H9 (cell line): ENCODE results near the gene DEFB108B. TPM values are rescaled to one million over a fixed set of nuclear protein-coding genes. Genes with fewer than 3 reads are reported as not detected.
"Not testable (repeated sequence)": the region's sequence is repeated elsewhere in the genome, so short reads cannot be mapped to it uniquely, and the experiment has no call there.

Source experiments
- DNase-seq: peaks from one replicate; pipeline ENCODE4 v3.0.0-alpha.2; 2017
- H2AFZ ChIP-seq: one replicate; pipeline ENCODE4 v1.6.1; 2013; ENCODE audit warnings: mild to moderate bottlenecking, low read length, control low read depth, moderate library complexity
- H2AK5ac ChIP-seq: 2 replicates; pipeline ENCODE4 v1.6.1; 2013; ENCODE audit warnings: low read length, control low read depth, mixed read lengths; ENCODE audit not compliant: insufficient read length
- H2BK120ac ChIP-seq: one replicate; pipeline ENCODE4 v1.6.1; 2013; ENCODE audit warnings: low read depth, mild to moderate bottlenecking, low read length, control low read depth, inconsistent platforms; ENCODE audit not compliant: poor library complexity, severe bottlenecking
- H2BK12ac ChIP-seq: 2 replicates; pipeline ENCODE4 v1.6.1; 2013; ENCODE audit warnings: low read length, control low read depth, mixed read lengths, low read depth; ENCODE audit not compliant: insufficient read length
- H2BK15ac ChIP-seq: 2 replicates; pipeline ENCODE4 v1.6.1; 2013; ENCODE audit warnings: low read depth, low read length, control low read depth
- H2BK20ac ChIP-seq: one replicate; pipeline ENCODE4 v1.6.1; 2013; ENCODE audit warnings: low read depth, mild to moderate bottlenecking, low read length, control low read depth, inconsistent platforms; ENCODE audit not compliant: poor library complexity, severe bottlenecking
- H2BK5ac ChIP-seq: 2 replicates; pipeline ENCODE4 v1.6.1; 2013; ENCODE audit warnings: low read length, control low read depth, mixed read lengths; ENCODE audit not compliant: insufficient read length
- H3K14ac ChIP-seq: 2 replicates; pipeline ENCODE4 v1.6.1; 2013; ENCODE audit warnings: low read length, control low read depth; ENCODE audit not compliant: insufficient read depth
- H3K18ac ChIP-seq: 2 replicates; pipeline ENCODE4 v1.6.1; 2013; ENCODE audit warnings: low read depth, mild to moderate bottlenecking, mixed read lengths, low read length, control low read depth; ENCODE audit not compliant: insufficient read length
- H3K23ac ChIP-seq: 2 replicates; pipeline ENCODE4 v1.6.1; 2013; ENCODE audit warnings: low read length, control low read depth, mixed read lengths, low read depth; ENCODE audit not compliant: insufficient read length
- H3K23me2 ChIP-seq: 2 replicates; pipeline ENCODE4 v1.6.1; 2013; ENCODE audit warnings: low read depth, mild to moderate bottlenecking, mixed read lengths, low read length, control low read depth; ENCODE audit not compliant: insufficient read length, poor library complexity, severe bottlenecking
- H3K27ac ChIP-seq: 2 replicates; pipeline ENCODE4 v1.5.1; 2013; ENCODE audit warnings: low read length, control low read depth, mixed read lengths, low read depth; ENCODE audit not compliant: insufficient read length
- H3K27me3 ChIP-seq: 2 replicates; pipeline ENCODE4 v1.6.1; 2013; ENCODE audit warnings: low read length, control low read depth, inconsistent platforms; ENCODE audit not compliant: insufficient read depth
- H3K4ac ChIP-seq: 2 replicates; pipeline ENCODE4 v1.6.1; 2013; ENCODE audit warnings: low read depth, mild to moderate bottlenecking, control low read depth, inconsistent platforms, low read length, moderate library complexity
- H3K4me1 ChIP-seq: 2 replicates; pipeline ENCODE4 v1.6.1; 2013; ENCODE audit warnings: low read length, control low read depth, inconsistent platforms; ENCODE audit not compliant: insufficient read depth
- H3K4me2 ChIP-seq: 2 replicates; pipeline ENCODE4 v1.6.1; 2013; ENCODE audit warnings: low read length, control low read depth, mixed read lengths; ENCODE audit not compliant: insufficient read length, insufficient read depth
- H3K56ac ChIP-seq: 2 replicates; pipeline ENCODE4 v1.6.1; 2013; ENCODE audit warnings: low read depth, mild to moderate bottlenecking, mixed read lengths, low read length, control low read depth; ENCODE audit not compliant: insufficient read length
- H3K79me1 ChIP-seq: 2 replicates; pipeline ENCODE4 v1.6.1; 2013; ENCODE audit warnings: low read depth, mild to moderate bottlenecking, moderate library complexity, low read length, control low read depth, inconsistent platforms; ENCODE audit not compliant: insufficient read depth, poor library complexity, severe bottlenecking
- H3K79me2 ChIP-seq: 2 replicates; pipeline ENCODE4 v1.6.1; 2013; ENCODE audit warnings: low read length, control low read depth, inconsistent platforms; ENCODE audit not compliant: insufficient read depth
- H3K9ac ChIP-seq: 2 replicates; pipeline ENCODE4 v1.6.1; 2013; ENCODE audit warnings: low read length, control low read depth, mixed read lengths; ENCODE audit not compliant: insufficient read length; ENCODE audit errors: extremely low read depth
- H3K9me3 ChIP-seq: one replicate; pipeline ENCODE4 v1.6.1; 2013; ENCODE audit warnings: low read depth, low read length, inconsistent platforms; ENCODE audit not compliant: control insufficient read depth
- H3T11ph ChIP-seq: one replicate; pipeline ENCODE4 v1.6.1; 2013; ENCODE audit warnings: mild to moderate bottlenecking, low read length, control low read depth, inconsistent platforms
- H4K20me1 ChIP-seq: one replicate; pipeline ENCODE4 v1.6.1; 2013; ENCODE audit not compliant: control insufficient read depth, insufficient read length, insufficient read depth
- H4K5ac ChIP-seq: 2 replicates; pipeline ENCODE4 v1.6.1; 2013; ENCODE audit warnings: low read depth, mild to moderate bottlenecking, mixed read lengths, low read length, control low read depth; ENCODE audit not compliant: insufficient read length
- H4K8ac ChIP-seq: replicated peaks from 2 replicates; pipeline ENCODE4 v1.6.1; 2013; ENCODE audit warnings: low read length, control low read depth, mixed read lengths, low read depth; ENCODE audit not compliant: insufficient read length
- H4K91ac ChIP-seq: 2 replicates; pipeline ENCODE4 v1.6.1; 2013; ENCODE audit warnings: low read depth, mild to moderate bottlenecking, moderate library complexity, mixed read lengths, low read length, control low read depth; ENCODE audit not compliant: insufficient read length
- H3K27ac Mint-ChIP-seq, 3 experiments: 2 replicates in 2 of 3; 3 replicates in 1 of 3; pipeline ENCODE4 v1.8.0; 2020 to 2021; ENCODE audit warnings: mixed read lengths in 3 of 3, mild to moderate bottlenecking in 1 of 3, moderate library complexity in 1 of 3
- H3K27me3 Mint-ChIP-seq: 2 replicates; pipeline ENCODE4 v1.8.0; 2021; ENCODE audit warnings: low read depth, mild to moderate bottlenecking, moderate library complexity, mixed read lengths
- H3K36me3 Mint-ChIP-seq, 3 experiments: 2 replicates in 2 of 3; 3 replicates in 1 of 3; pipeline ENCODE4 v1.8.0; 2020 to 2021; ENCODE audit warnings: low read depth in 3 of 3, mixed read lengths in 3 of 3; ENCODE audit not compliant: insufficient read depth in 1 of 3
- H3K4me1 Mint-ChIP-seq, 2 experiments: 2 replicates each; pipeline ENCODE4 v1.8.0; 2020; ENCODE audit warnings: mixed read lengths in 2 of 2
- H3K4me3 Mint-ChIP-seq, 2 experiments: 2 replicates in 1 of 2; 3 replicates in 1 of 2; pipeline ENCODE4 v1.8.0; 2020 to 2021; ENCODE audit warnings: mild to moderate bottlenecking in 2 of 2, mixed read lengths in 2 of 2, moderate library complexity in 1 of 2
- H3K9me3 Mint-ChIP-seq, 2 experiments: 2 replicates in 1 of 2; 3 replicates in 1 of 2; pipeline ENCODE4 v1.8.0; 2020; ENCODE audit warnings: mild to moderate bottlenecking in 2 of 2, mixed read lengths in 2 of 2, moderate library complexity in 1 of 2
- WGBS: extraction: QIAGEN DNeasy Blood & Tissue Kit; methylation state at CpG from one replicate; pipeline ENCODE4 v1.1.7; 2013; ENCODE audit warnings: missing lambda C conversion rate, low lambda C conversion rate, mixed read lengths; ENCODE audit not compliant: insufficient read length; ENCODE audit errors: extremely low coverage; 5-methylcytosine and 5-hydroxymethylcytosine counted together
- total RNA-seq: library from RNA; stranded (reverse); gene quantifications from 2 replicates; pipeline ENCODE4 v1.2.1, GENCODE V29; 2021

Gene DEFB108B
- total RNA-seq, 1 experiment from 2014 or later = not detected

DNA sequence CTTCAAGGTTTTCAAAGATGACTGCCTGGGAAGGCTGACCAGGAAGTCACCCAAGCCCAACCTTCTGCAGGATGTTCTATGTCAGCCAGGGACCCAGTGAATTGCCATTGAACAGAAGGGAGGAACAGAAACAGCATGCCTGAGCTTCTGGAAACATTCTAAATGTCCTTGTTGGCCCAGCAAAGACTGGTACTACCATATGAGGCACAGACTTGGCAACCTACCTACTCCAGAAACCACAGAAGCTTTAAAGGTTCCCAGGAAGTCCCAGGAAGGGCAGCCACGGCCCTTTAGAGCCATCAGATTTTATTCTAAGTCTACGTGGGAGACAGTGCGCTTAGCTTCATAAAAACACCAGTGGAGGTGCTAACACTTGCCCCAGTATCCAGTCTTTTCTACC lies 20.5 kb upstream of the DEFB108B start:
- H4K8ac ChIP-seq, H3K9me3 Mint-ChIP-seq, H4K20me1 ChIP-seq, H3K4me2 ChIP-seq, H2BK15ac ChIP-seq, H3K4me3 Mint-ChIP-seq, H4K91ac ChIP-seq, H3K79me1 ChIP-seq, H3K27ac ChIP-seq, H3K36me3 Mint-ChIP-seq, H2BK12ac ChIP-seq, H4K5ac ChIP-seq, H3K27me3 Mint-ChIP-seq, H3K56ac ChIP-seq, H3K9ac ChIP-seq, H3K9me3 ChIP-seq, H3K23ac ChIP-seq, H2AFZ ChIP-seq, H2BK20ac ChIP-seq, H3K27ac Mint-ChIP-seq, H2BK5ac ChIP-seq, H3T11ph ChIP-seq, H3K27me3 ChIP-seq, DNase-seq, H3K4me1 Mint-ChIP-seq, H3K14ac ChIP-seq, H3K4ac ChIP-seq, H2AK5ac ChIP-seq, H3K4me1 ChIP-seq, H3K79me2 ChIP-seq, H3K18ac ChIP-seq, H3K23me2 ChIP-seq, H2BK120ac ChIP-seq: not testable (repeated sequence)
- no CpG with 5 or more reads among the region's 3 CpGs for WGBS
